Measurements from ENCODE around the gene UST.
"Not testable (repeated sequence)": the region's sequence is repeated elsewhere in the genome, so short reads cannot be mapped to it uniquely, and the experiment has no call there.

The UST gene

GRCh38 chr6:148840256-148840655 is 93.4 kb downstream of the UST start:
- DNase-seq, result no peak

- no peak for DNase-seq
These were observed 95.6 kb downstream of the UST start for GRCh38 chr6:148842296-148843019.

- no peak for DNase-seq
These were observed 98.6 kb downstream of the UST start for GRCh38 chr6:148845464-148845863.

- DNase-seq, result no peak
These were observed 100.2 kb downstream of the UST start for GRCh38 chr6:148846778-148847761.

GRCh38 chr6:148848915-148849314 is 102.1 kb downstream of the UST start:
- DNase-seq, result no peak

- DNase-seq, result not testable (repeated sequence)
These were observed 102.6 kb downstream of the UST start for GRCh38 chr6:148849449-148849848.

GRCh38 chr6:148850964-148851363 is 104.1 kb downstream of the UST start:
- DNase-seq, result no peak

- DNase-seq, result no peak
These were observed 105.1 kb downstream of the UST start for GRCh38 chr6:148851683-148852556.

GRCh38 chr6:148852688-148853087 is 105.9 kb downstream of the UST start:
- DNase-seq, result no peak

- DNase-seq, result not testable (repeated sequence)
These were observed 106.3 kb downstream of the UST start for GRCh38 chr6:148853113-148853512.

- DNase-seq, result no peak
These were observed 107.3 kb downstream of the UST start for GRCh38 chr6:148854096-148854495.

- DNase-seq, result no peak
These were observed 108.2 kb downstream of the UST start for GRCh38 chr6:148854992-148855391.

GRCh38 chr6:148855744-148856143 is 108.9 kb downstream of the UST start:
- DNase-seq, result no peak

- no peak for DNase-seq
These were observed 111.1 kb downstream of the UST start for GRCh38 chr6:148857798-148858390.

- DNase-seq, result not testable (repeated sequence)
These were observed 117.3 kb downstream of the UST start for GRCh38 chr6:148864132-148864531.

GRCh38 chr6:148864941-148865340 is 118.1 kb downstream of the UST start:
- no peak for DNase-seq

- no peak for DNase-seq
These were observed 119.9 kb downstream of the UST start for GRCh38 chr6:148866657-148867268.

- peak in 1 of 2 experiments; percentile 27 for DNase-seq
These were observed 121.0 kb downstream of the UST start for GRCh38 chr6:148867862-148868261.

GRCh38 chr6:148868314-148868713 is 121.5 kb downstream of the UST start:
- DNase-seq, result no peak

- DNase-seq, result no peak
These were observed 122.1 kb downstream of the UST start for GRCh38 chr6:148868901-148869300.

- DNase-seq, result no peak
These were observed 122.8 kb downstream of the UST start for GRCh38 chr6:148869585-148869984.

GRCh38 chr6:148873154-148873553 is 126.3 kb downstream of the UST start:
- no peak for DNase-seq

Data from activated T-cell treated with anti-CD3 and anti-CD28 coated beads, Interleukin-2, amount 50 U/mL, for 48 hours (primary cell).